ENCODE data around the gene HOXA4. TPM values are rescaled to one million over a fixed set of nuclear protein-coding genes. Genes with fewer than 3 reads are reported as not detected.
A peak's percentile ranks its signal among the peaks of the same experiment; 100 is the strongest.

HOXA4 gene
- polyA plus RNA-seq, 3 donors = 0.48 TPM; not detected in 2

- Histone ChIP-seq H3K4me2 (replicated peaks; ENCODE audit: extremely low read depth, low read length, poor library complexity, severe bottlenecking) (peak within 1 kb of the TSS; percentile 92), H2AFZ (ENCODE audit: insufficient read depth, low read depth, low read length, poor library complexity, severe bottlenecking) (peak within 1 kb of the TSS; percentile 92), H3K9me3 (replicated peaks in 1 of 2; ENCODE audit: control insufficient read depth in 1 of 2, insufficient read depth in 1 of 2, low read length in 2 of 2) (peaks cover 0 to 6% of the 10 kb centered on the region in 2 donors), H3K36me3 (replicated peaks in 1 of 2; ENCODE audit: control insufficient read depth in 1 of 2, insufficient read depth in 2 of 2, low read length in 2 of 2) (peaks cover 9 to 27% of the 10 kb centered on the region in 2 donors), H4K20me1 (ENCODE audit: insufficient read depth, low read length) (peaks cover 42% of the 10 kb centered on the region), H3K27me3 (ENCODE audit: control insufficient read depth in 2 of 2, insufficient read depth in 2 of 2, low read length in 2 of 2) (peaks cover 56 to 83% of the 10 kb centered on the region in 2 donors), H3K27ac (ENCODE audit: low read depth in 1 of 2, low read length in 2 of 2) (peak within 1 kb of the TSS; percentile 82 to 92), H3K4me1 (ENCODE audit: control insufficient read depth in 1 of 2, insufficient read depth in 2 of 2, low read length in 2 of 2) (peaks cover 39 to 42% of the 10 kb centered on the region in 2 donors), H3K9ac (ENCODE audit: insufficient read depth, low read length, poor library complexity, severe bottlenecking) (peak within 1 kb of the TSS; percentile 93), H3K79me2 (ENCODE audit: insufficient read depth, low read length) (peaks cover 31% of the 10 kb centered on the region), H3K4me3 (replicated peaks in 1 of 3; ENCODE audit: low read depth in 2 of 3, low read length in 3 of 3) (peak within 1 kb of the TSS; percentile 79 to 90 (median 88))
- no peak for TF ChIP-seq CTCF (IDR thresholded peaks at IDR 0.05)
- peak within 1 kb of the TSS; percentile 89 to 95 for H3K4me3 Mint-ChIP-seq
- H3K9me3 Mint-ChIP-seq = peaks cover 0 to 41% (median 14%) of the 10 kb centered on the region in 7 donors
- peak; percentile 92 to 96 (median 94) for DNase-seq
- peaks cover 74 to 88% (median 77%) of the 10 kb centered on the region in 3 donors for H3K27me3 Mint-ChIP-seq (ENCODE audit: low read depth in 3 of 3)
- peak within 1 kb of the TSS; percentile 82 to 95 (median 93) for H3K27ac Mint-ChIP-seq
- peaks cover 51% of the 10 kb centered on the region for H3K4me1 Mint-ChIP-seq
- under 1% methylated on average over 52 of the region's 68 CpGs for WGBS (ENCODE audit: insufficient coverage)
- intact Hi-C loops (cut with micrococcal nuclease) = loop anchor here (2.0 to 10.0 kb wide), 5 partner anchors 39 to 235 kb away; partner anchors contain the start of genes HOXA7 (in 1 of the 2) and SKAP2 (in 1 of the 2)
- peaks cover 44 to 56% of the 10 kb centered on the region in 2 donors for H3K36me3 Mint-ChIP-seq
Observed at GRCh38 chr7:27095897-27096767, 34.4 kb downstream of the HOXA4 start, which contains the start of gene HOXA1. TSS of gene HOXA1 (minus strand) at chr7:27096000. CDS start at chr7:27095912, 88 bp downstream.
